ENCODE results near the gene PUS10. TPM values are rescaled to one million over a fixed set of nuclear protein-coding genes. Genes with fewer than 3 reads are reported as not detected.

The PUS10 gene
- total RNA-seq, 1 donor from 2014 or later, result 6.2 TPM

DNA sequence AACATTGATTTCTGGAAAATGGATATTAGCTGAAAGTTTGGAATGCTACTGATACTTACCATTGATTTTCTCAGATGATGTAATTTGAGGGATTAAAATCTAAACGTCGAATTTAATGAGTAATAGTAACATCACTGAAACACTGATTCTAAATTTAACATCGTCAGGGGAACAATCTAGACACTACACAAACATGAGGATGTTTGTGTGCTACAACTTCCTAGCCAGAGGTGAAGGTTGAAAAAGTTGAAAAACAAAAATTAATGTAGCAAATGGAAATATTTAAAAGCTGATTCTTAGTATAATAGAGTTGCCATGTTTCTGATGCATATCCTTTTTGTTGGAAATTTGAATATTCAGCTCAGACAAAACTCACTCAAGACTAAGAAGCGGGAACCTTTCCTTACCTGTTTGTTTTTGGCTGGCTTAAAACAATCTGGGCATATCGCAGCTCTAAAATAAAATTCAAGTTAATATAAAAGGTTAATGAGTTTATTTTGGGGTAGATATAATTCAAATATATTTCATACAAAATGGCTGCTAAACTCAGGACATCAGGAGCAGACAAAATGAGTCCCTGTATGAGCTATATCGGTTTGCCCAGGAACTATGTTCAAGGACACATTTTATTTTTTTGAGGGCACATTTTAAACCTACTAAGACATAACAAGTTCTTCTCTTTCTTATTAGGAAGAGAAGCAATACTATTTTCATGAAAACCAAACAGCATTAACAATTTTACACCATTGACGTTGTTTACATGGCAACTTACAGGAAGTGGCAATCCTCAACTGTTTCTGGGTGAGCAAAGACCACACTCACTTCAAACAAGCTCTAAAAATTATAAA, 53.2 kb downstream of the PUS10 start:
- H3K9me3 Mint-ChIP-seq, result no peaks in the 10 kb centered on the region

DNA sequence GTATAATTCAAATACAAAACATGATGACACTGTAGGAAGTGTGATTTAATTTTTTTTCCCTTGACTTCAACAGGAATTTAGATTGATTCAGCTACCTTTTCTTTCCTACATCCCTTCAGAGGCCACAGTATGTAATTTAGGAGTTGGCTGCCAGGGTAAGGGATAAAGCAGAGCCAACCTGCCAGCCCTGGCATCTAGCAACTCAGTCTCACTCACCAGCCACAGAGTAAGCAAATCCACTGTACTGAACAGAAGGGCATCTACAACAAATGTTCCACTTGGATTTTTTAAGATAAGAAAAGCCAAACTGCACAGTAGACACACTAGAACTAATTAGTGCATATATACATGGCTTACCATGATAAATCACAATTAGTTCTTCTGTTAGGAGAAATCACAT, 54.9 kb downstream of the PUS10 start:
- DNase-seq (ENCODE audit: low spot score in 2 of 2, unreplicated experiment in 2 of 2), result no peak
- H3K4me1 Mint-ChIP-seq, result peaks cover 26% of the 10 kb centered on the region
- peak overlapping the region; percentile 14 for H3K27ac Mint-ChIP-seq
- no peaks in the 10 kb centered on the region for H3K9me3 Mint-ChIP-seq
- H3K36me3 Mint-ChIP-seq, result peaks cover 1% of the 10 kb centered on the region
- H3K27me3 Mint-ChIP-seq (ENCODE audit: low read depth), result no peaks in the 10 kb centered on the region
- no peak overlapping the region for H3K4me3 Mint-ChIP-seq
- TF ChIP-seq, protein P1, sequence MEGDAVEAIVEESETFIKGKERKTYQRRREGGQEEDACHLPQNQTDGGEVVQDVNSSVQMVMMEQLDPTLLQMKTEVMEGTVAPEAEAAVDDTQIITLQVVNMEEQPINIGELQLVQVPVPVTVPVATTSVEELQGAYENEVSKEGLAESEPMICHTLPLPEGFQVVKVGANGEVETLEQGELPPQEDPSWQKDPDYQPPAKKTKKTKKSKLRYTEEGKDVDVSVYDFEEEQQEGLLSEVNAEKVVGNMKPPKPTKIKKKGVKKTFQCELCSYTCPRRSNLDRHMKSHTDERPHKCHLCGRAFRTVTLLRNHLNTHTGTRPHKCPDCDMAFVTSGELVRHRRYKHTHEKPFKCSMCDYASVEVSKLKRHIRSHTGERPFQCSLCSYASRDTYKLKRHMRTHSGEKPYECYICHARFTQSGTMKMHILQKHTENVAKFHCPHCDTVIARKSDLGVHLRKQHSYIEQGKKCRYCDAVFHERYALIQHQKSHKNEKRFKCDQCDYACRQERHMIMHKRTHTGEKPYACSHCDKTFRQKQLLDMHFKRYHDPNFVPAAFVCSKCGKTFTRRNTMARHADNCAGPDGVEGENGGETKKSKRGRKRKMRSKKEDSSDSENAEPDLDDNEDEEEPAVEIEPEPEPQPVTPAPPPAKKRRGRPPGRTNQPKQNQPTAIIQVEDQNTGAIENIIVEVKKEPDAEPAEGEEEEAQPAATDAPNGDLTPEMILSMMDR (IDR thresholded peaks at IDR 0.05; ENCODE audit: unreplicated experiment), result no peak

More for the DNA sequence above, 53.2 kb downstream of the PUS10 start:
- Mint-ChIP-seq H3K27ac (peak overlapping the region; percentile 53), H3K36me3 (no peaks in the 10 kb centered on the region), H3K4me3 (no peak overlapping the region), H3K4me1 (peaks cover 25% of the 10 kb centered on the region), H3K27me3 (ENCODE audit: low read depth) (no peaks in the 10 kb centered on the region)
- no peak for DNase-seq (ENCODE audit: low spot score in 2 of 2, unreplicated experiment in 2 of 2)
- TF ChIP-seq, protein P1 (IDR thresholded peaks at IDR 0.05; ENCODE audit: unreplicated experiment), result no peak

DNA sequence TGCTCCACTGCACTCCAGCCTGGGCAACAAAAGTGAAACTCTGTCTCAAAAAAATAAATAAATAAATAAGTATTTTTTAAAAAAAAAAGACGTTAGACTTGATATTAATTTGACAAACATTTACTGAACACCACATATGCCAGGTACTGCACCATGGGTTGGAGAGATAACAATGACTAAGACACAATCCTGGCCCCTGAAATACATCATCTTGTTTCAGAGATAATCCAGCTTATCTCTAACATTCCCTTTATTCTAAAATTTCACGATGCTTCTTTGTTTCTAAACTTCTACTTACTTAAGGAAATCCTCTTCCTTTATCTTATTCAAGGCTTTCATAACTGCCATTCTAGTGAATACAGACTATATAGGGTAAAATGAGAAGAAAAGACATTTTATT, 55.5 kb downstream of the PUS10 start:
- TF ChIP-seq, protein P1 (IDR thresholded peaks at IDR 0.05; ENCODE audit: unreplicated experiment), result no peak
- DNase-seq (ENCODE audit: low spot score in 2 of 2, unreplicated experiment in 2 of 2), result no peak
- H3K27me3 Mint-ChIP-seq (ENCODE audit: low read depth), result no peaks in the 10 kb centered on the region
- peaks cover 26% of the 10 kb centered on the region for H3K4me1 Mint-ChIP-seq
- peak overlapping the region; percentile 10 for H3K27ac Mint-ChIP-seq
- H3K9me3 Mint-ChIP-seq, result no peaks in the 10 kb centered on the region
- H3K36me3 Mint-ChIP-seq, result peaks cover 1% of the 10 kb centered on the region
- H3K4me3 Mint-ChIP-seq, result no peak overlapping the region

DNA sequence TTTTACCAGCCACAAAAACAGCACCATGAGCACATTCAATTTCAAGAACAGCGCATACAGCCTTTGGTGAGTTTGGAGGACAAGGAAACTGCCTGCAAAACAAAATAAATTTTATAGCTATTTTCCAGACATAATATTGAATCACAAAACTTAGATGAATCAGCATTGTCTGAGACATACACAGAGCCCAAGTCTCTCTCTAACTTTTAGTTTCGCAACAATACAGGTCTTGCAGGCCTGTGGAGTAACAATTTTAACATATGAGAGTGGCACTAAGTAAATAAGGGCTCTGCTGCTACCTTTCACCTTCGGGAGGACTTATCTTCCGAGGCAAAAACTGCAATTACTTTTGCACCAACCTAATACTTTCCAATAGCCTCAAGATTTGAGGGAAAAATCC, 56.6 kb downstream of the PUS10 start:
- peaks cover 5% of the 10 kb centered on the region for H3K36me3 Mint-ChIP-seq
- H3K4me3 Mint-ChIP-seq, result no peak overlapping the region
- no peaks in the 10 kb centered on the region for H3K27me3 Mint-ChIP-seq (ENCODE audit: low read depth)
- H3K4me1 Mint-ChIP-seq, result peaks cover 24% of the 10 kb centered on the region
- no peaks in the 10 kb centered on the region for H3K9me3 Mint-ChIP-seq
- no peak for DNase-seq (ENCODE audit: low spot score in 2 of 2, unreplicated experiment in 2 of 2)
- H3K27ac Mint-ChIP-seq, result peak overlapping the region; percentile 25
- TF ChIP-seq, protein P1 (IDR thresholded peaks at IDR 0.05; ENCODE audit: unreplicated experiment), result no peak

DNA sequence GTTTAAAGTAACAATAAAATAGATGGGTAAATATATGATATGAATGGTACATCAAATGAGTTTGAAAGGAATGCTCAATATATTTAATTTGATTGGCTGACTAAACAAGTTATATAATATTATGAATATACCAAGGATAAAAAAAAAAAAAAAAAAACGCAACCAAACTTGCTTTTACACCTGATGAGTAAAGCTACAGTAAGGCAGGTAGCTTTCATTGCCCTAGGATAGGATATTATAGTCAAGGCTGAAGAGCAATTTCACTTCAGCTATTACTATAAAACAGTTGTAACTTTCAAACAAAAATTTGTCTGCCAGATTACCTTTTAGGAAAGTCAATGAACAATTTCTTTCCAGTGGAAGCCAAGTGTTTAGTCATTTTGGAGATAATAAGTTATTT, 57.3 kb downstream of the PUS10 start:
- no peak overlapping the region for H3K27ac Mint-ChIP-seq
- H3K4me3 Mint-ChIP-seq, result no peak overlapping the region
- H3K36me3 Mint-ChIP-seq, result peaks cover 5% of the 10 kb centered on the region
- H3K9me3 Mint-ChIP-seq, result no peaks in the 10 kb centered on the region
- DNase-seq (ENCODE audit: low spot score in 2 of 2, unreplicated experiment in 2 of 2), result no peak
- TF ChIP-seq, protein P1 (IDR thresholded peaks at IDR 0.05; ENCODE audit: unreplicated experiment), result no peak
- no peaks in the 10 kb centered on the region for H3K27me3 Mint-ChIP-seq (ENCODE audit: low read depth)
- H3K4me1 Mint-ChIP-seq, result peaks cover 20% of the 10 kb centered on the region
